GM19467 (cell line): ENCODE results near the gene CD22.

Experiments used
- ATAC-seq: cut with Tn5 transposase; IDR thresholded peaks from one replicate; pipeline ENCODE4 v1.9.1; 2021; ENCODE audit warnings: mild to moderate bottlenecking, moderate library complexity; ENCODE audit not compliant: unreplicated experiment

The CD22 gene

DNA sequence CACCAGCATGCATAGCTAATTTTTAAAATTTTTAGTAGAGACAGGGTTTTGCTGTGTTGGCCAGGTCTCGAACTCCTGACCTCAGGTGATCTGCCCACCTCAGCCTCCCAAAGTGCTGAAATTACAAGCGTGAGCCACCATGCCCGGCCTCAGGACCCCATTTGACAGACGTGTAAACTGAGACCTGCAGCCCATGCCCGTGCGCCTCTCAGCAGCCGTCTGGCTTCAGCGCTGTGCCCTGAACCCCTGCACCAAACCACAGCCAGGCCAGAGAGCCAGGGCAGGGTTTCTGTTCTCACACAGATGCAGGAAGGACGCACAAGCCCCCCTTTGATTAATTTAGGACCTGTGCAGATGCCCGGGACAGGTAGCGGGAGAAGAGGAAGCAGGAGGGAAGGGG lies 11.4 kb downstream of the CD22 start:
- no peak for ATAC-seq

DNA sequence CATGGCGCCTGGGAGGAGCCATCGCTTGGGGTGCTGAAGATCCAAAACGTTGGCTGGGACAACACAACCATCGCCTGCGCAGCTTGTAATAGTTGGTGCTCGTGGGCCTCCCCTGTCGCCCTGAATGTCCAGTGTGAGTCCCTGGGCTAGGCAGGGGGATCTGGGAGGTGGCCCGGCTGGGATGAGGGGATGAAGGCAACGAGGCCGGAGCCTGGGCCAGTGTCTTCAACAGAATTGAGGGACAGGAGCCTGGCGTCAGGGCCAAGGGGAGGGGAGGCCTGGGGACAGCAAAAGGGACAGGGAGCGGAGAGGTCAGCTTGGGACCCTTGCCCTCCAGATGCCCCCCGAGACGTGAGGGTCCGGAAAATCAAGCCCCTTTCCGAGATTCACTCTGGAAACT lies 12.0 kb downstream of the CD22 start:
- no peak for ATAC-seq

GRCh38 chr19:35341565-35342225 lies 12.7 kb downstream of the CD22 start:
- no peak for ATAC-seq

DNA sequence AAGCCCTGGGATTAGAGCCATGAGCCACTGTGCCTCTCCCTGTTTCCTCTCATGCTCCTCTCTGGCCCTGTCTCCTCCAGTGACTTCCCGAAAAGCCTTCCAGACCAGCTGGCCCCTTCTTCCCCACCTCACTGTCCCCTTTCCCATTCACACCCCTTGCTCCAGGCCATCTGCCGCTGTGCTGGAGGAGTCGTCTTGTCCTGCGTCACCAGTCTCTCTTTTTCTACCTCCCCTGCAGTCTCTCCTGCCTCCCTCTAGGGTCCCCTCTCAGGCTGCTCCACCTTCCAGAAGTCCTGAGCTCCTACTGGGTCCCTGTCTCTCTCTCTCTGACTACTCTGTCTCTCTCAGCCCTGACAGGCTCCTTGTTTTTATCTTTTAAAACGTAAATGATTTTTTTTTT lies 13.4 kb downstream of the CD22 start:
- ATAC-seq = no peak

GRCh38 chr19:35344511-35345031 lies 15.6 kb downstream of the CD22 start:
- no peak for ATAC-seq

DNA sequence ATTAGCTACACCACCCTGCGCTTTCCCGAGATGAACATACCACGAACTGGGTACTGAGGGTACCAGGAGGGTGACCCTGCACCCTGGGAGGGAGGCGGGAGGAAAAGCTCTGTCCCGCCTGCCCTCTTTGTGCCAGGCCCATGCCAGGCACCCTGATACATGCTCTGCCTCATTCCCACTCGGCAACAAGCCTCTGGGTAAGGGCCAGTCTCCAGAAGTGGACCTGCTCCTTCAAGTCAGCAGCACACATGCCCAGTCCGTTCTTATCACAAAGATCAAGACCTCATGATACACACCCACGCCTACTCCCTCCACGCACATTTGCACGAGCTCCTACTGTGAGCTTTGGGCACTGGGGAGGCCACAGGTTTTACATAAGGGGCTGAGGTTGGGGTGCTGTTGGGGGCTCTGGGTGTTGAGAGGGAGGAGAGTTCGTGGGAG lies 16.7 kb downstream of the CD22 start:
- no peak for ATAC-seq

- no peak for ATAC-seq
Measured at GRCh38 chr19:35346193-35347052, 17.4 kb downstream of the CD22 start.

DNA sequence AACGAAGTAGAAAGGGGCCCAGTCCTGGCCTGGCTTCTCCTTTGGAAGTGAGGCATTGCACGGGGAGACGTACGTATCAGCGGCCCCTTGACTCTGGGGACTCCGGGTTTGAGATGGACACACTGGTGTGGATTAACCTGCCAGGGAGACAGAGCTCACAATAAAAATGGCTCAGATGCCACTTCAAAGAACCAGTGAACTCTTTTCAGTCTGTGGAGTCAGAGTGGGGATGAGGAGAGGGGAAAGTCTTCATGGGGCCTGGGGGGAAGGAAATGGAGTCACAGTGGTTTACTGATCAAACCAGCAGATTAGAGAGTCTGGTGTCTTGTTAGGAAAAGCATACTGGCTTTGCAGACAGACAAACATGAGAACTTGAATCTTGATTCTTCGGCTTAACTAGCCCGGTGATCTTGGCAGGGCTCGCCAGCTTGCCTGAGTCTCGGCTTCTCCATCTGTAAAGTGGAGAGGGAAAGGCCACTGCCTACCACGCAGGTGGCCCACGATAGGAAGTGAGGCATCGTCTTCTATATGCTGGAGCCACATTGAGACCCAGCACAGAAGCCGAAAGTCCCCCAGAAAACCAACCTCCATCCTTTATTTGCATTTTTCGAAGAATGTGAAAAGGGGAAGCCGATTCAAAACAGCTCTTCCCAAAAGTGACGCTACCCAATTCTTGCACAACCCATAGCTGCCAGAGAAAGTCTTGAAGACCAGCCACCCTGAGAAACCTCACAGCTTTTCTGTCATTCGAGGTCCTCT lies 18.4 kb downstream of the CD22 start, which contains the start of gene FFAR1:
TSS of gene FFAR1 (plus strand) at position 732 of the 759 bp plus-strand sequence. CDS start 3,650 bp downstream, outside the sequence.
- peak; percentile 40 for ATAC-seq

GRCh38 chr19:35347930-35348298 lies 18.9 kb downstream of the CD22 start:
- ATAC-seq = no peak

DNA sequence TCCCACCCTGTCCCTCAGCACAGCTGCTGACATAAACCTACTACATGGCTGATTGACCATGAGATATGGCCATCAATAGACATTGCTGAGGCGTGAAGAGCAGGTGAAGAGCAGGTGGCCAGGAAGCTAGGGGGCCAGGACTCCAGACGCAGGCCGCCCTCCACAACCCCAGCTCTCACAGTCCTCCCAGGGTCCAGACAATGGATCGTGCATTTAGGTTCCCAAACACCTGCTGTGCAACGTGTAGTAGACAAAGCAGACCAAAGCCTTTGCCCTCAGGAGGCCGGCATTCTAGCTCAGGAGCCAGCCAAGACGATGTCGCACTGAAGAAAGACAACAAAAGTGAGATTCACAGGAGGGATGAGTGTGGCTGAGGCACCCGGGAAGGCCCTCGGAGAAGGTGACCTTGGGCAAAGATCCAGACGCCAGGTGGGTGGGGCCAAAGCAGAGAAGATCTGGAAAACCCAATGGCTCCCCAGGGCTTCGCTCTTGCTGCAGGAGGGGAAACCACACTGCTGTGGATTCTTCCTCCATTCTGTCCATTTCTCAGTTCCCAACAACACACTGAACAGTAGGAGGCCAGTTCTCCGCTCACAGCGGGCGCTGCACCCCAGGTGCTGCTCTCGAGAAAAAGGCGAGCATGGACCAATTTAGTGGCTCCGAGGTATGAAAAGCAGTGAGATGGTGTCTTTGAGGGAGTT lies 20.1 kb downstream of the CD22 start:
- ATAC-seq = no peak

GRCh38 chr19:35349614-35350521 lies 20.9 kb downstream of the CD22 start:
- ATAC-seq = no peak

GRCh38 chr19:35350591-35350990 lies 21.6 kb downstream of the CD22 start:
- no peak for ATAC-seq

DNA sequence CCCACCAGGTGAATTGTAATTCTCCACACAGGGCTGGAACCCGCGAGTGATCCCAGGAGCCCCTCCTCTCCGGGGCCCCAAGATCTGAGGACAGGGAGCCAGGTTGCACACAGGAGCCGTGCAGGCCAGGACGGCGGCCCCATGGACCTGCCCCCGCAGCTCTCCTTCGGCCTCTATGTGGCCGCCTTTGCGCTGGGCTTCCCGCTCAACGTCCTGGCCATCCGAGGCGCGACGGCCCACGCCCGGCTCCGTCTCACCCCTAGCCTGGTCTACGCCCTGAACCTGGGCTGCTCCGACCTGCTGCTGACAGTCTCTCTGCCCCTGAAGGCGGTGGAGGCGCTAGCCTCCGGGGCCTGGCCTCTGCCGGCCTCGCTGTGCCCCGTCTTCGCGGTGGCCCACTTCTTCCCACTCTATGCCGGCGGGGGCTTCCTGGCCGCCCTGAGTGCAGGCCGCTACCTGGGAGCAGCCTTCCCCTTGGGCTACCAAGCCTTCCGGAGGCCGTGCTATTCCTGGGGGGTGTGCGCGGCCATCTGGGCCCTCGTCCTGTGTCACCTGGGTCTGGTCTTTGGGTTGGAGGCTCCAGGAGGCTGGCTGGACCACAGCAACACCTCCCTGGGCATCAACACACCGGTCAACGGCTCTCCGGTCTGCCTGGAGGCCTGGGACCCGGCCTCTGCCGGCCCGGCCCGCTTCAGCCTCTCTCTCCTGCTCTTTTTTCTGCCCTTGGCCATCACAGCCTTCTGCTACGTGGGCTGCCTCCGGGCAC lies 22.6 kb downstream of the CD22 start:
- ATAC-seq = no peak

DNA sequence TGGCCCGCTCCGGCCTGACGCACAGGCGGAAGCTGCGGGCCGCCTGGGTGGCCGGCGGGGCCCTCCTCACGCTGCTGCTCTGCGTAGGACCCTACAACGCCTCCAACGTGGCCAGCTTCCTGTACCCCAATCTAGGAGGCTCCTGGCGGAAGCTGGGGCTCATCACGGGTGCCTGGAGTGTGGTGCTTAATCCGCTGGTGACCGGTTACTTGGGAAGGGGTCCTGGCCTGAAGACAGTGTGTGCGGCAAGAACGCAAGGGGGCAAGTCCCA lies 23.1 kb downstream of the CD22 start:
- ATAC-seq = no peak

DNA sequence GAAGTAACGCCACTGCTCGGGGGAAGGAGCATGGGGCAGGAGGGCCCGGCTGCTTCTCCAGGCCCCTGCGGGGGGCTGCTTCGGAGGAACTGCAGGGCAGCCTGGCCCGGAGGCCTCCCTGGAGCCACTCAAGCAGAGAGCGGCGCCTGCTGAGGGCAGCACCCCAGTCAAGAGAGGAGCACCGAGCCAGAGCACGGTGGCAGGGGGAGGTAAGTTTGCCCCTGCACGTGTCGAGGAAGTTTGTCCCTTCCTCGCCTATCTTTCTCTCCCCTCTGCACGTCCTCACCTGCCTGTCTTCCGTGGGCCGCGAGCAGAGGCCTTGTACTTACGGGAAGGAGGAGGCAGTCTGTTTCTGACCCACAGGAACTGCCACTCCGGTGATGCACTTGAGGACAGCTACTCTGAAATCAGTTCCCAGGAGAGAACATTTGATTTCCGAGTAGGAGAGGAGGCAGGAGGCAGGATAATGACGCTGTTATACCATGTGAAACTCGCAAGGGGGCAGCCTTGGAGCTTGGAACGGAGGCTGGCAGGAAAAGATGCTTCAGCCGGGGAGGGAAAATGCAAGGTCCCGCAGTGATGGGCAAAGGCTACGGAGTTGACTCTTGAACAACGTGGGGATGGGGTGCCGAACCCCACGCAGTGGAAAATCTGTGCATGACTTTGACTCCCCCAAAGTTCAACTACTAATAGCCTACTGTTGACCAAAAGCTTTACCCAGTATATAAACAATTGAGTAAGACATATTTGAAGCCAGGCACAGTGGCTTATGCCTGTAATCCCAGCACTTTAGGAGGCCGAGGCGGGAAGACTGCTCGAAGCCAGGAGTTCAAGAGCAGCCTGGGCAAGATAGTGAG lies 23.7 kb downstream of the CD22 start:
- ATAC-seq = no peak

GRCh38 chr19:35353635-35354034 lies 24.6 kb downstream of the CD22 start:
- ATAC-seq = no peak

DNA sequence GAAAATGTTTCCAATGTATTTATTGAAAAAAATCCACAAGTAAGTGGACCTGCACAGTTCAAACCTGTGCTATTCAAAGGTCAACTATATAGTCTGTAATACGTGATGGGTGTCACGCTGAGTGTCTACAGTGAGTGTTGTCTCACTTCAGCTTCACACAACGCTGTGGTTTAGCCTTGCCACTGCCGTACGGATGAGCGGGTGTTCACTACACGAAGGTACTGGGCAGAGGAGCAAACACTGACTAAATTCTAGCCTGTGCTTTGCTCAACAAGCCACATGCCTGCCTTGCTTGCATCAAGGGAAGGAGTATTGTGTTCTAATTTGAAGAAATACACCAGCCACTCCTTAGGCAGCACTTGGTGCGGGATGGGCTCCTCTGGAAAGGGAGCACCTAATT lies 25.9 kb downstream of the CD22 start:
- no peak for ATAC-seq

- no peak for ATAC-seq
Measured at GRCh38 chr19:35355791-35356460, 26.9 kb downstream of the CD22 start.
